ENCODE data around the gene LRRC8D. TPM values are rescaled to one million over a fixed set of nuclear protein-coding genes. Genes with fewer than 3 reads are reported as not detected.
A peak's percentile ranks its signal among the peaks of the same experiment; 100 is the strongest.

The LRRC8D gene
- total RNA-seq, 1 experiment from 2014 or later = 43.3 TPM

- in situ Hi-C loops (cut with HindIII; ENCODE audit: low pct_unique_long_range_greater_than_20kb, low sequenced_read_pairs) = no loop called here
- peak overlapping the region; percentile 76 for H3K27ac ChIP-seq (ENCODE audit: low read length)
- no peak for DNase-seq (ENCODE audit: low read depth, low spot score)
- H3K27me3 ChIP-seq (ENCODE audit: control insufficient read depth, insufficient read depth, low read length) = no peaks in the 10 kb centered on the region; the same call in 1 of the 2 replicates
- TF ChIP-seq REST (IDR thresholded peaks at IDR 0.05; ENCODE audit: insufficient read depth in 1 of 2, low read depth in 2 of 2, low read length in 1 of 2) (no peak), SIN3A (IDR thresholded peaks at IDR 0.05; ENCODE audit: borderline replicate concordance, insufficient read depth, low read depth, low read length) (no peak), TCF7L2 (IDR thresholded peaks at IDR 0.05; ENCODE audit: low read depth, low read length) (no peak), POLR2AphosphoS5 (IDR thresholded peaks at IDR 0.05; ENCODE audit: low read depth, low read length) (no peak), CTCF (IDR thresholded peaks at IDR 0.05) (no peak)
- ChIA-PET CTCF (interaction anchor here (0.6 kb wide), 1 partner anchor 165 kb away, joined by 3 read pairs; no protein-coding TSS in a partner anchor), POLR2A (interaction anchor here (0.8 kb wide), 1 partner anchor 22 kb away, joined by 5 read pairs; no protein-coding TSS in a partner anchor)
- no peaks in the 10 kb centered on the region for H3K36me3 ChIP-seq (ENCODE audit: control insufficient read depth, insufficient read depth, low read length)
- peak; percentile 72 for ATAC-seq
- peak overlapping the region; percentile 66 to 76 for H3K4me3 ChIP-seq (ENCODE audit: low read depth in 2 of 2, low read length in 2 of 2)
- H3K4me1 ChIP-seq (ENCODE audit: control insufficient read depth, insufficient read depth, low read length) = peaks cover 24% of the 10 kb centered on the region
- BruUV-seq (replicated peaks) = no TSS peak
- no peaks in the 10 kb centered on the region for H3K9me3 ChIP-seq (ENCODE audit: control insufficient read depth, insufficient read depth, low read depth, low read length)
- intact Hi-C loops (cut with micrococcal nuclease; ENCODE audit: unreplicated experiment) = no loop called here
Observed at GRCh38 chr1:89821322-89822108, 683 bp downstream of the LRRC8D start.

DNA sequence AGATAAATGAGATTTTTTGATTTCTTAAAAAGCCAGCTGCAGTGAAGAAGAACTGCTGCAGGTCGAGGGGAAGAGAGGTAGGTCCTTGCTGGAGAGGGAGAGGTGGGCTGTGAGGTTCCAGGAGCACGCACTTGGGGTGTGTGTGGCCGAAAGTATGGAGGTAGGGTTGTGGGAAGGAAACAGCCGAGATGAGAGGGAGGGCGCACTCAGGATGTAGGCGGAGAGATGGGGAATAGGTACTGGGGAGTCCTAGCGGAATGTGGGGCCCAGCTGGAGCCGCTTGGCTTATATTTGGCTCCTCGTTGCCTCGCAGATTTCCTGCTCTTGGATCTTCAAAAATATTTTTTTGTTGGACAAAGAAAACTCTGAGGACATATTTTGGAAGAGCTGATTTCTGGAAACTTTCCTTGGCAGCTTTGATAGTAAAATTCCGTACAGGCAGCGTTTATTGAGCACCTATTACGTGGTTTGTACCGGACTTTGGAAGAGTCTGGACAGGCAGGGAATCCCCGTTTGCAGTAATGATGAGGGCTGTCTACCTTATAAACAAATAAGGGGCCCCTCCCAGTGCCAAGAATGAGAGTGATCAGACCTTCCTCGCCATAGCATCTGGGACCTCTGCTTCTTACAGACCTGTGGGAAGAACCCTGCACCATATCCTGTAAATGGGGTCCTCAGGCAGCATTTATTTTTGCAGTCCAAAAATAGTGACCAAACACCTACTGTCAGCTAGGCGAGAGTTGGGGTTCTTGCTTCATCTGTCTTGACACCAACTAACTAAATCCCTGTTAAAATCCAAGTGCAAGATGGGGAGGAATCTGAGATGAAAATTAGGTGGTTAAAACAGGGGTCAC is 1.5 kb downstream of the LRRC8D start:
- ChIA-PET POLR2A (interaction anchor here (0.8 kb wide), 1 partner anchor 21 kb away, joined by 5 read pairs; no protein-coding TSS in a partner anchor), CTCF (no interaction called here)
- intact Hi-C loops (cut with micrococcal nuclease; ENCODE audit: unreplicated experiment) (no loop called here), in situ Hi-C loops (cut with HindIII; ENCODE audit: low pct_unique_long_range_greater_than_20kb, low sequenced_read_pairs) (no loop called here)
- H3K27ac ChIP-seq (ENCODE audit: low read length) = peak overlapping the region; percentile 76
- no TSS peak for BruUV-seq (replicated peaks)
- DNase-seq (ENCODE audit: low read depth, low spot score) (no peak), ATAC-seq (no peak)
- H3K36me3 ChIP-seq (ENCODE audit: control insufficient read depth, insufficient read depth, low read length) = no peaks in the 10 kb centered on the region
- no peak for TF ChIP-seq POLR2AphosphoS5 (IDR thresholded peaks at IDR 0.05; ENCODE audit: low read depth, low read length)
- TF ChIP-seq REST (IDR thresholded peaks at IDR 0.05; ENCODE audit: insufficient read depth in 1 of 2, low read depth in 2 of 2, low read length in 1 of 2) = no peak
- no peak for TF ChIP-seq CTCF (IDR thresholded peaks at IDR 0.05)
- TF ChIP-seq TCF7L2 (IDR thresholded peaks at IDR 0.05; ENCODE audit: low read depth, low read length) = no peak
- no peak for TF ChIP-seq SIN3A (IDR thresholded peaks at IDR 0.05; ENCODE audit: borderline replicate concordance, insufficient read depth, low read depth, low read length)
- H3K4me3 ChIP-seq (ENCODE audit: low read depth in 2 of 2, low read length in 2 of 2) = peak overlapping the region; percentile 66 to 76
- H3K4me1 ChIP-seq (ENCODE audit: control insufficient read depth, insufficient read depth, low read length) = peaks cover 24% of the 10 kb centered on the region
- no peaks in the 10 kb centered on the region for H3K9me3 ChIP-seq (ENCODE audit: control insufficient read depth, insufficient read depth, low read depth, low read length)
- H3K27me3 ChIP-seq (ENCODE audit: control insufficient read depth, insufficient read depth, low read length) = no peaks in the 10 kb centered on the region

All from Panc1 (cell line).